ENCODE measurements around the gene CYFIP2.

The CYFIP2 gene

DNA sequence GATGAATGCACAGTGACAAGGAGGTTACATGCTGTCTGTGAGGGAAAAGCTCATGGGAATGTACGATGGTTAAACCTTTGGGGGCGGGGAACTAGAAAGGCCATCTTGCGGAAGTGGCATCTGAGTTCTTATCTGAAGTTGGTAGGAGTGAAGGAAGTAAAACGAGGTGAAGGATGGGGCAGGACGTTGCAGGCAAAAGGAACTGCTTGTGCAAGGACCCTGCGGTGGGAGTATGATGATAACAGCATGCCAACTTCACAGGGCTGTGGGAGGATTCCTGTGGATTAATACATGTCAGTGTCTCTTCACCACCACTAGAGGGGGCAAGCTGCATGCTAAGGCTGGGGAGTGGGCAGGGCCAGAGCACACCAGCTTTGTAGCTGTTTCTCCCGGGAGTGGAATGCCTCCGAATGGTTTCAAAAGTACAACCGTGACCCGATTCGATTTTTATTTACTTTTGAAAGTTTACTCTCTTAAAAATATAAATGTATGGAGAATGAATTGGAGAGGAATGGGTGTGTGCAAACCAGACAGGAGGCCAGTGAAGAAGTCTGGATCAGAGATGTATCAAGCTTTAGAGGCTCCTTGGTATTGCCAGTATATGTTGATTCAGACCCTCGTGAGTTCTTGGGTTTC, 62.5 kb downstream of the CYFIP2 start:
- DNase-seq = peak; percentile 66 to 79

GRCh38 chr5:157331807-157332206, 65.9 kb downstream of the CYFIP2 start:
- DNase-seq = no peak

GRCh38 chr5:157335534-157336422, 69.9 kb downstream of the CYFIP2 start:
- no peak for DNase-seq

- DNase-seq = no peak
Measured at GRCh38 chr5:157336423-157336744, 70.5 kb downstream of the CYFIP2 start.

GRCh38 chr5:157339409-157339808, 73.5 kb downstream of the CYFIP2 start:
- DNase-seq = no peak

GRCh38 chr5:157342822-157343402, 77.0 kb downstream of the CYFIP2 start:
- peak in 1 of 2 experiments; percentile 25 for DNase-seq

GRCh38 chr5:157343842-157344790, 78.2 kb downstream of the CYFIP2 start:
- DNase-seq = no peak

DNA sequence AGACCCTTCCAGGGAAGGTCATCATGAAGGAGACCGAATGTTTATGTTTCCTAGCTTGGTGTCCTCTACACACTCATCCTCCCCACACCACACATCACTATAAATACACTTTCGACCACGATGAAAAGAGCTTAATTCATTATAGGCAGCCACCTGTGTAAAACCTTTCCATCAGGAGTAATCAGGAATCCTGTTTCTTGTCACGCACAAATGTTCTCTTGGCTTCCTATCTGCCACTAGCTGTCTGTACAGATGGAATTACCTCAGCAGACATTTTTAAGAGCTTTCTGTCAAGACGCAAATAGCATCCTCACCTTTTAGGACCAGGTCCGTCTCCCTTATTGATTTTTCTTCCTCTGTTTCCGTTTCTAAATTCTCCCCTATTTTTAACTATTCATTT, 79.1 kb downstream of the CYFIP2 start:
- no peak for DNase-seq

DNA sequence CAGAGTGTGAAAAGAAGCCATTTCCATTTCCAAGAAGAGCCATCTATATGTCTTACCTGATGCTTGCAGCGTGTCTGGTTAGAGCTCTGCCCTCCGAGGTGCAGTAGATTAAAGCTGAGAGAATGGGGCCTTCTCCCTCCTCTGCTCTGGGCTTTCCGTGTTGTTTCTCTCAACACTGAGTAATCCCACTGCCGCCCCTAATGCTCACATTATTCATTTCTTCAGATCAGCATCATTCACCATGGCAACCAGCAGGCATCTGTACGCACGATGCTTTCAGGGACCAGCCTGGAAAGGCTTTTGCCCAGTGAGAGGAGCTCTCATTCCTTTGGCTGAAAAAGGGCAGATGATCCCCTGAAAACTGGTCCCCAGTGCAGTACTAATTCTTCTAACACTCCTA, 79.6 kb downstream of the CYFIP2 start:
- no peak for DNase-seq

- DNase-seq = no peak
Measured at GRCh38 chr5:157347301-157348048, 81.6 kb downstream of the CYFIP2 start.

- no peak for DNase-seq
Measured at GRCh38 chr5:157348049-157348400, 82.1 kb downstream of the CYFIP2 start.

GRCh38 chr5:157350939-157351801, 85.2 kb downstream of the CYFIP2 start:
- no peak for DNase-seq

DNA sequence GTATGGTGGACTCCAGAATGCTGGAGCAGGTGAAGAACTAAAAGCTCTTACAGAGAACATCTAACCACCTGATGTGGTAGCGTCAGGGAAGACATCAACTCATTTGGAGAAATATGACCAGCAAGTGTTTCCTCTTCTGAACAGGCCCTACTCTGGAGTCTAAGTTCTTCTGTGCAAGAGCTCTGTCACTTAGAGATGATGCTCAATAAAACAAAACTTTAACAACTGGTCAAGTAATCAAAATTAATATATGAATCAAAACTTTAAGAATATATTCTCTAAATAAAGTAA, 85.8 kb downstream of the CYFIP2 start:
- no peak for DNase-seq

GRCh38 chr5:157352756-157353340, 86.9 kb downstream of the CYFIP2 start:
- no peak for DNase-seq

GRCh38 chr5:157354800-157355199, 88.9 kb downstream of the CYFIP2 start:
- peak in 1 of 2 experiments; percentile 1 for DNase-seq

- DNase-seq = no peak
Measured at GRCh38 chr5:157356576-157356975, 90.7 kb downstream of the CYFIP2 start.

- DNase-seq = no peak
Measured at GRCh38 chr5:157357823-157358222, 91.9 kb downstream of the CYFIP2 start.

DNA sequence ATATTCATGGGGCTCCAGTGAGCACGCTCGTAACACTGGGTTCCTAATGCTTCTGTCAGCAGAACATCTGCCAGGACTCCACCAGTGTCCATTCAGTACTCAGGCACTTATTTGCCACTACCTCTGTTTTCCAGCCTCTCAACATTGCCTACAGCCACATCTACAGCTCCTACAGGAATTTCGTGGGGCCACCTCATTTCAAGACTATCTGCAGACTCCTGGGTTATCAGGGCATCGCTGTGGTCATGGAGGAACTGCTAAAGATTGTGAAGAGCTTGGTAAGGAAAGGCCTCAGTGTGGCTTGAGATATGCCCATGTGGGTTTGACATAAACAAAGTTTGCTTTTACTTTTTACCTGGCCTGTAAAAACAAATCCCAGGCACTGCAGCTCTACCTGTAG, 92.9 kb downstream of the CYFIP2 start:
- DNase-seq = no peak

- DNase-seq = no peak
Measured at GRCh38 chr5:157359356-157360055, 93.6 kb downstream of the CYFIP2 start.

DNA sequence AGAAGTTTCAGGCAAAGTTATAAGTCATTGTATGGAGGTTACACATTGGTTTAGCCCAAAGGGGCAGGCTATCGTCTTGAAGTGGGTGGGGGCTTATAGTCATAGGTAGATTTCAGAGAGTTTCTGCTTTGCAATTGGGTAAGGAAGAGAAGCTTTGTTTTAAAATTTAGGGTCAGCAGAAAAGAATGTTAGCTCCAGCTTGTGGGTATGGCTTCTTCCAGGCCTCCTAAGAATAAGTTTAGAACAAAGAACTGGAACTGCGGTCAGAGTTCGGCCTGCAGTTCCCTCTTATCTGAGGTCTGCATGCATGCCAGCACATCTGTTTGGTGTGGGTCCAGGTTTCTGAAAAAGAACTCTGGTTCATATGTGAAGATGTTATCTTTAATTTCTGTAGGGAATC, 96.1 kb downstream of the CYFIP2 start:
- DNase-seq = no peak
